HG03280 (cell line): ENCODE results near the gene SEC14L6.

ENCODE experiments used
- ATAC-seq: cut with Tn5 transposase; IDR thresholded peaks from one replicate; pipeline ENCODE4 v1.9.1; 2021; ENCODE audit warnings: mild to moderate bottlenecking, moderate library complexity; ENCODE audit not compliant: unreplicated experiment

The SEC14L6 gene

GRCh38 chr22:30500628-30501027 lies 45.9 kb downstream of the SEC14L6 start:
- ATAC-seq, result no peak

DNA sequence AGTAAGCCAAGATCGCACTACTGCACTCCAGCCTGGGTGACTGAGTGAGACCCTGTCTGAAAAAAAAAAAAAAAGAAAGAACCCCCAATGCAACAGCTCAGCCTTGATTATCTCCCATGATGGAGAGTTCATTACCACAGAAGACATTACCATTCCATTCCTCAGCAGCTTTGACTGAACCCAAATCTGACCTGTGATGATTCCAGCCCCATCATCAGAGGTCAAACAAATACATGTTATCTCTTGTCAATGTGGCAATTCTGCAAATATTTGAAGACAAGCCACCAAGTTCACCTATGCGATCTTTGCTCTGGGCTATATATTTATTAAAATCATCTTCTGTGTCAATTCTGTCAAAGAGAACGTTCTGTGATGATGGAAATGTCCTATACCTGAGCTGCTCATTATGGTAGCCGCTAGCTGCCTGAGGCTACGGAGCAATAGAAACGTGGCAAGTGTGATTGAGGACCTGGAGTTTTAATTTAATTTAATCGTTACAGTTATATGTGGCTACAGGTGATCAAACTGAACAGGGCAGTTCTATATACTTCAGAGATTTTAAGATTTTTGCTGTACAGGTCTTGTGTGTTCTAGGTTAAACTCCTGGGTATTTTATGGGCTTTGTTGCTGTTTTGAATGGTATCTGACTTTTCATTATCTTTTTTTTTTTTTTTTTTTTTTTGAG lies 48.9 kb downstream of the SEC14L6 start:
- ATAC-seq, result no peak

DNA sequence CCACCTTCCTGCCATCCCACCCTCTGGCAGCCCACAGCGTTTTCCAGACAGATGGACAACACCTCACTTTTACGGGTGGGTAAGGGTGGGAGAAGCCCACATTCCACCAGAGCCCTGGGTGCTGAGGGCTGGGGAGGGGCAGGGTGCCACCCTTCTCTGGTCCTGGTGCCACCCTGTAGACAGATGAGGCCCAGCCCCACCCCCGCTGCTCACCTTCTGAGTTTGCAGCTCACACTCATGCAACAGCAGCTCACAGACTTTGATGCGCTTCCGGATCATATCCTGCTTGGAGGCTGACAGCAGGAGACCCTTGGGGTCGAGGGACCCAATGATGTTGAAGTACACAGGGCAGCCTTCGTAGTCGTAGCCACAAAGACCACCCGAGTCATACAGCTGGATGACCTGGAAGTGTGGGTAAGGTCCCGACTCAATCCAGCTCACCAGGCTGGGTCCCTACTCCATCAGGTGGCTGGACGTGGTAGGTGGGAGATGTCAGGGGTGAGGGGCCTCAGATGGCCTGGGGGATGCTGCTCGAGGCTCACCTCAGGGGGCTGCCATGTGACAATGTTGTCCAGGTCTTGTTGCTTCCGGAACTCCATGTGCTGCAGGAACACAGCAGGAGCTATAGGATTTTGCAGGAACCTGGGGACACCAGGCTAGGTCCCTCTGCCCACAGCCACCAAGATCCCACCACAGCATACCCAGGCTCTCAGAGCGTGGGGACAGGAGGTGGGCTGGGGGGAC lies 51.3 kb downstream of the SEC14L6 start:
- ATAC-seq, result no peak

DNA sequence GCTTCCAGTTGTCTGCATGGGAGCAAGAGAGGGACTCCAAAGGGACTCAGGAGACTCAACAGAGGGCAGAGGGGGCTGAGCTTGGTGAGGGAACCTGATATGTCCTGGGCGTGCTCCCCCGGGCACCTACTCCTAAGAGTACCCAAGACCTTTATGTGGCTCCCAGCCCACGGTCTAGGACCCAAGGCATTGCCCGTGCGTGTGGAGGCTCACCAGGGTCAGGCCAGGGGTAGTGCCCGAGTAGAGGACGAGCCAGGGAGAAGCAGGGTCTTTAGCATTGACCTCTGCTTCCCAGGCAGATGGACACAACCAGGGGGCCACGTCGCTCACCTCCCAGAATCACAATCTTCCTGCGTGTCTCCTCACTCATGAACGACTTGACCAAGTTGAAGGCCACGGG lies 54.4 kb downstream of the SEC14L6 start:
- ATAC-seq, result no peak

- ATAC-seq, result no peak
Observed at GRCh38 chr22:30491381-30491780, 55.2 kb downstream of the SEC14L6 start.

DNA sequence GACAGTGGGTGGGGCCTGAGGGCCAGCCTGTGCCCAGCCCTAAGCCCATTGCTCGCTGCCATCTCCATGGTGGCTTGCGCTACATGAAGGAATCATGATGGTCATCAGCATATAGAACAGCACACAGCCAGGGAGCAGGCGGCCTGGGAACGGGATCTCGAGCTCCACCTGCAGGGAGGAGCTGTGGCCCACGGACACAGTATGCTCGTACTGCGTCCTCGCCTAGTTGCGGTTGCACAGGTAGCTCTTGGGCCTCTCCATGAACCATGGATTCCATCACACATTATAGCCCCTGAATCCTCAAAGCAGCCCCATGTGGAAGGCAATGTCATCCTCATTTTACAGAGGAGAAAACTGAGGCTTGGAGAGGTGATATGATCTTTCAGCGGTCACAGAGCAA lies 56.1 kb downstream of the SEC14L6 start:
- no peak for ATAC-seq

DNA sequence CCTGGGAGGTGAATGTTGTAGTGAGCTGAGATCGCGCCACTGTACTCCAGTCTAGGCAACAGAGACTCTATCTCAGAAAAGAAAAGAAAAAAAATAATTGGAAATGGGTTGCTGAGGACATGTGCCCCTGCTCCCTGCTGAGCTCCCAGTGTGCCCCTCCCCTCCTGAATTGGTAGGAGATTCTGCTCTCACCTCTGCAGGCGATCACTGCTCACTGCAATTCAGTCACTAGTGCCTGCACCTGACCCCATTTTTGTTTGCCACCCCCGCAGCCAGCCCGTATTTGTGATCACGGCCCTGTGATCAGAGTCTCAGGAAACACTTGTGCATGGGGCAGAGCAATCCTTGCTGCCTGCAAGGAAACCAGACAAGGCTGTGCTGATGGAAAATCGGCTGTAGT lies 58.4 kb downstream of the SEC14L6 start:
- ATAC-seq, result no peak

- ATAC-seq, result no peak
Observed at GRCh38 chr22:30486661-30487115, 59.9 kb downstream of the SEC14L6 start.

DNA sequence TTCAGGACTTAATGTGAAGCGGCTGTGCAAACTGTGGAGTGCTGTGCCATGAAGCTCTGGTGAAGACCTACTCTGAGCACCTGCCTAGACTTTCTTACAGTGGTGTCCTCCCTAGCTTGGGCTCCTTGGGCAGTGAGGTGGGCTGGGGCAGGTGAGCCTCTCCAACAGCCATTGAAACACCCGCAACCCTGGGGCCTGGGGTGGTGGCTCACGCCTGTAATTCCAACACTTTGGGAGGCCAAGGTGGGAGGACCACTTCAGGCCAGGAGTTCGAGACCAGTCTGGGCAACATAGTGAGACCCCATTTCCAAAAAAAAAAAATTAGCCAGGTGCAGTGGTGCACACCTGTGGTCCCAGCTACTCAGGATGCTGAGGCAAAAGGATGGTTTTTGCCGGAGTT lies 60.4 kb downstream of the SEC14L6 start:
- no peak for ATAC-seq

DNA sequence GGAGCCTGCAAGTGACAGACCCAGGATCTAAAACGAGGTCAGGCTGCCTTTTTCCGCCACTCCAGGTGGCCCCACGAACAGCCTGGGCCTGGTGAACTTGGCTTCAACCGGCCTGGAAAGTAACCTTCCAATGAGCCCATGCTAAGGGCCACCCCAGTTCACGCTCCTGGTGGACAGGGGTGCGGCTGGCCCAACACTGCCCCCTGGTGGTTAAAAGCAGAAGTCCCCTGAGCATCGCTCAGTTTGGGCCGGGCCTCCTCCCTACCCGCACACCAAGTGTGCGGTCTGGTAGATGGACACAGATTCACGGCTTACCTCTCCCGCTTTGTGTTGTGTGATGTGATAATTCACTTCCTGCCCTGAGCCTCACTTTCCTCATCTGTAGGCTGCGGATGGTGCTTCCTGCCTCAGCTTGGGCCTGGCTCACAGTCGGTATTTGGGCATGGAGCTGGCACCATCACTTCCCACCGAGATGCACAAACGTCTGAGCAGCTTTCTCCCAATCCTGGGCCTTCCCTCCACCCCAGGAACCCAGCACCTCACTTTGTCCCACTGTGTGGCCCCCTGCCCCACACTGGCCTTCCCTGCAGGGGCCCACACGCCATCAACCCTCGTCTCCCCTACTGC lies 61.1 kb downstream of the SEC14L6 start:
- ATAC-seq, result peak; percentile 65

- ATAC-seq, result no peak
Observed at GRCh38 chr22:30483169-30483568, 63.4 kb downstream of the SEC14L6 start.

GRCh38 chr22:30481711-30482110 lies 64.8 kb downstream of the SEC14L6 start:
- no peak for ATAC-seq

DNA sequence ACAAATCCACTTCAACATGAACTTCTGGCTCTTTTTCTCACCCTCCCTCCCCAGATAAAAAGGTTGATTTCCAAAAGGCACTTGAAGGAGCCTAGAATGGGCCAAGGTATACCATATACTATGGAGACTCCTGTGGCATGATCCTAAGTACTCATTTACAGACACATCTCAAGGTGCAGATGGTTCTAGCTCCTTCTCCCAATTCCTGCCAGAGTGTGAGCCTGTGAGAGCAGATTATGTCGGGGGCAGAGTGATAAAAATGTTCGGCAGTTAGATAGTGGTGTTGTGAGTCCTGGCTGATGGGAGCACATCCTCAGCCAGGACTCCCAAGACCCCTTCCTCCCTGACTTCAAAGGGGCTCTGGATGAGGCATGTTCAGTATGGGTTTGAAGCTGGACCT lies 66.6 kb downstream of the SEC14L6 start:
- no peak for ATAC-seq

DNA sequence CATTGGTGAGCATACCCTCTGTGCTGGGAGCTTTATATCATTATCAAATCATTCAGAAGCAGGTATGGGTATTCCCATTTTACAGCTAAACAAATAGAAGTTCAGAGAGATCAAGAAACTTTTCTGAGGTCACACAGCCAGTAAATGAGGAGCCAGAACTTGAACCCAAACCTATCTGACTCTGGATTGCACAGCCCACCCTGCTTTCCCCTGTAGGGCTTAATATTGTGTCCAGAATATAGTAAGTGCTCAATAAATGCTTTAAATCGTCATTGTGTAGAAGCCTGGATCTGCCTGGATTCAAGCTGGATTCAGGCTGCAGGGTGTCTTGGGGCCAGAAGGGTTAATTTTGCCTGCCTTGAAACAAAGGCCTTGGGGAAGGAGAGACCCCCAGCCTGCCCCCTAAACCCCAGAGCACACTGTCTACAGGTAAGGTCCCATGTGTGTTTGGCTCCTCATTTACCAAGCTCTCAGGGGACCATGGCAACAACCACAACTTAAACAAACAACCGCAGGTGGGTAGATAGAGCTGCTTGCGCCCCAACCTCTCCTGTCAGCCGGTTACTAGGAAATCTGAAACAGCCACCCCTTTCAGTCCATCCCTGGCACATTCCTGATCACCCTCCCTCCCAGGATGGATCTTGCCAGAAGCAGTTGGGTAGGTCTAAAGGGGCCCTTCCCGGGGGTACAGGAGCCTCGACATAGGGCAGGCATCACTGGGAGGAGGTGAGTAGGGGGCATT lies 71.7 kb downstream of the SEC14L6 start:
- no peak for ATAC-seq

- ATAC-seq, result no peak
Observed at GRCh38 chr22:30474121-30474520, 72.4 kb downstream of the SEC14L6 start.

DNA sequence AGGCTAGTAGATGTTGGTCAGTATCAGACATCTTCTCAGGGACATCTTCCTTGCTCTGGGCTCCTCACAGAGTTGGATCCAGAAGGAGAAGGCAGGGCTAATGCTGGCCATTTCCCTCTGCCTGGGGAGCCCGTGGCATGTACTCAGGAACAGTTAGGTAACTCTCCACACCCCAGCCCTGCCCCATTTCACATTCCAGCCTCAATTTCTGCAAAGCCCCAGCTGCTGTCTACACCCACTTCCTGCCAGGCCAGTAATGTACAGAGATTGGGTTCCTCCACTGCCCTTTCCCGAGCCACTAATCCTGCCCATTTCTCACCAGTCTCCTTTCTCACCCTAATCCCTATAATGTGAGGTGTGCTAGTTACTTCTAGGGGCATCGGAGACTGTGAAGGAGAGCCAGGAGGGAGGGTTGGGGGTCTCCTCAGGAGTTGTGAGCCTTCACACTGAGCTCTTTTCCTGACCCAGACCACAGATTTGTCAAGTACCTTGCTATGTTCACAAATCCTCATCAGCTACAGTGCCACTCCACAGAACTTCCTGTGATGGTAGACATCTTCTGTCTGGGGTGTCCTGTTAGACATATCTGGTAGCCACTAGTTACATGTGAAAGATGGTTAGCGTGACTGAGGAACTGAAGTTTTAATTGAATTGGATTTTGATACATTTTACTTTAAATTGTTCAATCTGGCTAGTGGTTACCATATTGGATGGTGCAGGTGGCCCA lies 73.4 kb downstream of the SEC14L6 start:
- ATAC-seq, result no peak
